Fibroblast of skin of right quadriceps (primary cell): ENCODE results near the gene PIK3C2G.

ENCODE experiments used
- DNase-seq: peaks from one replicate; pipeline ENCODE4 v3.0.0-alpha.2; 2013

The PIK3C2G gene

GRCh38 chr12:18570543-18570942, 309.2 kb downstream of the PIK3C2G start:
- DNase-seq, result no peak

DNA sequence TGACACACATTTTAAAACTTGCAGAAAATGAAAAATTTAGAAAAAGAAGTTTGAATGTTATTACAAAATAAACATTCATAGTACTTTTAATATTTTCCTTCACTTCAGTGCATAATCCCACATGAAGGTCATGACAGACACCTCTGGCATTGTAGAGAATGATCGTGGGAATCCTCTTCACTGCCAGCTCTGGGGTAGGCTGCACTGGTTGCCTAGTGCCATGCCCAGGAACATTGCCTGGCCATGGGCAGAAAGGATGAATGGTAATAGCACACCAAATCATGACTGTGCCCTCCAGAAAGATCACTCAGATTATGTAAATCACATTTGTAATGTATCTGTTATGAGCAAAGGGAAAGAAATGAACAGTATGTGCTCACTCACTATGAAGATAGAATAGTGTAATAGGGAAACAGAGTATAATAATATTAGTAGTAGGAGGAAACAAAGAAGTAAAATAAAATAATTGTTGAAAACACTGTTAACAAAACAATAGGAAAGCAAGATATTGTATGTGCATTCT, 314.8 kb downstream of the PIK3C2G start:
- no peak for DNase-seq

- no peak for DNase-seq
Measured at GRCh38 chr12:18576648-18577047, 315.3 kb downstream of the PIK3C2G start.

DNA sequence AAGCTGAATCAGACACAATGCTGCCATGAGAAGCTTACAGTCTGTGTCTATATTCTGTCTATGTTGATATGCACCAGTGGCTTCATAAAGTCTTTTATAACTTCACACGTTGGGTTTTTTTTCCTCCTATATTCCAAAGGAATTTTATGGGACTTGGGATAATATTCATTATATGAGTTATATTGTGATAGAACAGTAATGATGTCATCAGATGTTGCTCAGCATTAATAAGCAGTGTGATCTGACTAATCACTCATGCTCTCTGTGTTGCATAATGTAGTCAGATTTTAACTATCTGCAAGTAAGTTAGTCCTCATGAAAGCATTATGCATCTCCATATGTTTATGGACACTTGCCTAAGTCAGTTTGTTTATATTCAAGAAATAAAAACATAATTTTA, 316.9 kb downstream of the PIK3C2G start:
- DNase-seq, result peak; percentile 65

- DNase-seq, result peak; percentile 67
Measured at GRCh38 chr12:18580291-18580690, 319.0 kb downstream of the PIK3C2G start.

- no peak for DNase-seq
Measured at GRCh38 chr12:18580706-18581105, 319.4 kb downstream of the PIK3C2G start.

GRCh38 chr12:18581232-18581962, 320.1 kb downstream of the PIK3C2G start:
- peak; percentile 31 for DNase-seq

- DNase-seq, result no peak
Measured at GRCh38 chr12:18583655-18584054, 322.3 kb downstream of the PIK3C2G start.

- no peak for DNase-seq
Measured at GRCh38 chr12:18586581-18586980, 325.3 kb downstream of the PIK3C2G start.

- DNase-seq, result no peak
Measured at GRCh38 chr12:18589316-18589715, 328.0 kb downstream of the PIK3C2G start.

DNA sequence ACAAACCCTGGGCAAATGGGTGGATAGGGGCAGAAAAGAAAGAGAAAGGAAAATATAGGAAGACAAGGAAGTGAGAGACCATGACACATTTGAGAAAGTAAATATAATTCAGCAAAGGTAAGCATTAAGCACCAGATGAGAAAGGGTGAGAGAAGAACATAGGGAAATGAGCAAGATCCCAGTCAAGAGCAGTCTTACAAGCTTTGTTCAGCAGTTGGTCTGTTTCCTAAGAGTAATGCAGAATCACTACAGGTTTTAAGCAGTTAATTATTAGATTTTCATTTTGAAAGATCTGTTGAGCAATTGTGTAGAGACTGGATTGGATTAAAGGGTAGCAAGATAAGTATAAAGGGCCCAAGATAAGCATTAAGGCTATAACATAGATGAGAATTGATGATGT, 330.2 kb downstream of the PIK3C2G start:
- DNase-seq, result no peak

- no peak for DNase-seq
Measured at GRCh38 chr12:18595412-18595811, 334.1 kb downstream of the PIK3C2G start.

DNA sequence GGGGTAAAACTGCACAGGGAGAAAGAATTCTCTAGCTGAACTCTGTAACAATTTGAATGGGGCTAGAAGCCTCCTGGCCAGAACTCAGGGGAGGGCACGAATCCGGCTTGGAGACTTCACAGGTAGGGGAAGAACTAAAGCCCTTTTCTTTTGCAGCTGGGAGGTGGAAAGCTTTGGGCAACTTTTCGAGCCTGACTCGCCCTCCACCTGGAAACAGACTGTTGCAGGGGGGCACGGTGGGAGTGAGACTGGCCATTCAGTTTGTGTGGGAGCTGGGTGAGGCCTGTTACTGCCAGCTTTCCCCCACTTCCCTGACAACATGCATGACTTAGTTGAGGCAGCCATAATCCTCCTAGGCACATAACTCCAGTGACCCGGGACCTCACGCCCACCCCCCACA, 340.6 kb downstream of the PIK3C2G start:
- DNase-seq, result no peak

- no peak for DNase-seq
Measured at GRCh38 chr12:18612971-18613370, 351.7 kb downstream of the PIK3C2G start.

GRCh38 chr12:18620986-18621385, 359.7 kb downstream of the PIK3C2G start:
- DNase-seq, result no peak

- DNase-seq, result no peak
Measured at GRCh38 chr12:18629445-18629844, 368.1 kb downstream of the PIK3C2G start.

- no peak for DNase-seq
Measured at GRCh38 chr12:18629916-18630315, 368.6 kb downstream of the PIK3C2G start.

- DNase-seq, result no peak
Measured at GRCh38 chr12:18631339-18631738, 370.0 kb downstream of the PIK3C2G start.

- DNase-seq, result no peak
Measured at GRCh38 chr12:18632848-18633247, 371.5 kb downstream of the PIK3C2G start.

GRCh38 chr12:18634382-18634781, 373.1 kb downstream of the PIK3C2G start:
- DNase-seq, result no peak

GRCh38 chr12:18640321-18640955, 379.1 kb downstream of the PIK3C2G start:
- DNase-seq, result no peak

GRCh38 chr12:18643681-18644080, 382.4 kb downstream of the PIK3C2G start:
- peak; percentile 43 for DNase-seq

DNA sequence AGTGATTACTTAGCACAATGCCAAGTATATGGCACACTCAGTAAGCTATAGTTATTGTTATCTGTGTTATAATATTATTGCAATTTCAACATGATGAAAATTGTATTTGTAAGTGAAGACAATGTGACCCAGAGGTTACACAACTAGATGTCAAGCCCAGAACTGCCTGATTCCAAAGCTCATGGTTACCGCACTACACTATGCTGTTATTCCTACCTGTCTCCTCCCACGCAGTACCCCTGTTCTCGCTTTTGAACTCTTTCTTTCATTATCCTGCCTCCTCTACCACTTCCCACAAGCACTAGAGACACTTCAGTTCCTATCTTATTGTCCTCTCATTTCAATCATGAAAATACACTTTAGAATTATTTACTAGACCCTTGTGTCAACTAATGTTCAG, 383.2 kb downstream of the PIK3C2G start:
- DNase-seq, result no peak

DNA sequence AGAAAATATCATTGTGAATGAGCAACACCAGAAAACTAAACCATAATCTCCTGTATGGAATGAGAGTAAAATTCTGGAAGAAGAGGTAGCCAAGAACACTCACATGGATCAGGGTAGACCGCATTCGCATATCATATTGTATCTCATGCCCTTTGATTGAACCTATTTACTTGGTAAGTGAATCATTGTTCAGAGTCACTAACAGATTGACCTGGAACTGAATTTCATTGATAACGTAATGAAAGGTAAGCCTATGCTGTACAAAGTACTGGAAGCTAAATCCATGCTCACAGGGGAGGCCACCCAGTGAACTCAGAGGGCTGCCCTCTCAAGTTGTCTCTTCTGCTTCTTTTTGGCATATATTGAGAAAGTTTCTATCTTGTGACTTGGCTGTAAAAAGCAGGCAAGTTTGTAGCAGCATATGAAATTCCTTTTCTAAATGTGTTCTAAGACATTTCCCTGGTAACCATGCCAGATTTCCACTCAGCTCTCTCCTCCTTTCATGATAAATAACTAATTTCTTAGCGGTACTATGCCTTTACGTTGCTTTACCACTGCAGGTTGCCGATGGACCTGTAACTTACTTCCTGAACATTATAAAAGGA, 385.1 kb downstream of the PIK3C2G start:
- DNase-seq, result no peak
